BE2C (cell line): ENCODE data around the gene NXF1.
A peak's percentile ranks its signal among the peaks of the same experiment; 100 is the strongest.
"Not testable (repeated sequence)": the region's sequence is repeated elsewhere in the genome, so short reads cannot be mapped to it uniquely, and the experiment has no call there.

Experiments
- DNase-seq: peaks from one replicate; pipeline ENCODE4 v3.0.0-alpha.2; 2020
- H3K27me3 ChIP-seq: fragments of 250-450 bp; sonication (Bioruptor Pico); 2 replicates; pipeline ENCODE4 v1.5.1; 2020; ENCODE audit warnings: mild to moderate bottlenecking
- H3K36me3 ChIP-seq: fragments of 250-450 bp; sonication (Bioruptor Pico); 2 replicates; pipeline ENCODE4 v1.5.1; 2020; ENCODE audit warnings: mild to moderate bottlenecking
- H3K4me1 ChIP-seq: fragments of 250-450 bp; sonication (Bioruptor Pico); 2 replicates; pipeline ENCODE4 v1.5.1; 2020
- H3K4me3 ChIP-seq: 2 replicates; pipeline ENCODE4 v1.5.1; 2011; ENCODE audit warnings: low read depth, low read length
- H3K9me3 ChIP-seq: fragments of 250-450 bp; sonication (Bioruptor Pico); 2 replicates; pipeline ENCODE4 v1.5.1; 2020
- TF ChIP-seq, protein P1 (sequence below): IDR thresholded peaks from 2 replicates; pipeline ENCODE4 v1.5.1; 2012; ENCODE audit warnings: mild to moderate bottlenecking, low read depth, low read length

The NXF1 gene

DNA sequence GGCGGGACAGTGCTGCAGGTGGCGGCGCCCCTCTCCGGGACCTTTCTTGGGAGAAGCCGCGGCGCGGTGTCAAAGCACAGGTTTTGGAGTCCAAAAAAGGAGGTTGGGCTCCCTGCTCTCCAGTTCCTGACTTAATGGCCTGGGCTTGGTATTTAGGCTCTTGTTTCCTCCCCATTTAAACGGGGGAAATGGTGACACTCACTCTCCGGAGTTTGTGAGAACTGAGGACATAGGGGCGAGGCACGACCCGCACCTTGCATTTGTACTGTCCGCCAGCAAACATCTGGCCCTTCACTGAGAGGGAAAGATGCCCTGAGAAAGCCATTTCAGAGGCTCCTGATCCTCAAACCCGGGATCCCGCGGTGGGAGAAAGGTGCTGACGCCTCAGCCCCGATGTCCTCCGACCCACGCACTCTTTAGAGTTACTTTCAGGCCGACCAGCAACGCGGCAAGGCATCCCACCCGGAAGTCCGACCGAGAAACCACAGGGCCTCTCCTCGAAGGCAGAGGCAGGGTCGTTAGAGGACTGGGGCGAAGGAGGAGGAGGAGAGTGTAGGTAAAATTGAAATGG is 37.0 kb upstream of the NXF1 start:
- Histone ChIP-seq H3K4me3 (peak overlapping the region; percentile 48), H3K36me3 (no peaks in the 10 kb centered on the region), H3K27me3 (no peaks in the 10 kb centered on the region), H3K4me1 (no peaks in the 10 kb centered on the region), H3K9me3 (no peaks in the 10 kb centered on the region)
- peak; percentile 19 for DNase-seq
- TF ChIP-seq, protein P1, sequence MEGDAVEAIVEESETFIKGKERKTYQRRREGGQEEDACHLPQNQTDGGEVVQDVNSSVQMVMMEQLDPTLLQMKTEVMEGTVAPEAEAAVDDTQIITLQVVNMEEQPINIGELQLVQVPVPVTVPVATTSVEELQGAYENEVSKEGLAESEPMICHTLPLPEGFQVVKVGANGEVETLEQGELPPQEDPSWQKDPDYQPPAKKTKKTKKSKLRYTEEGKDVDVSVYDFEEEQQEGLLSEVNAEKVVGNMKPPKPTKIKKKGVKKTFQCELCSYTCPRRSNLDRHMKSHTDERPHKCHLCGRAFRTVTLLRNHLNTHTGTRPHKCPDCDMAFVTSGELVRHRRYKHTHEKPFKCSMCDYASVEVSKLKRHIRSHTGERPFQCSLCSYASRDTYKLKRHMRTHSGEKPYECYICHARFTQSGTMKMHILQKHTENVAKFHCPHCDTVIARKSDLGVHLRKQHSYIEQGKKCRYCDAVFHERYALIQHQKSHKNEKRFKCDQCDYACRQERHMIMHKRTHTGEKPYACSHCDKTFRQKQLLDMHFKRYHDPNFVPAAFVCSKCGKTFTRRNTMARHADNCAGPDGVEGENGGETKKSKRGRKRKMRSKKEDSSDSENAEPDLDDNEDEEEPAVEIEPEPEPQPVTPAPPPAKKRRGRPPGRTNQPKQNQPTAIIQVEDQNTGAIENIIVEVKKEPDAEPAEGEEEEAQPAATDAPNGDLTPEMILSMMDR = no peak

DNA sequence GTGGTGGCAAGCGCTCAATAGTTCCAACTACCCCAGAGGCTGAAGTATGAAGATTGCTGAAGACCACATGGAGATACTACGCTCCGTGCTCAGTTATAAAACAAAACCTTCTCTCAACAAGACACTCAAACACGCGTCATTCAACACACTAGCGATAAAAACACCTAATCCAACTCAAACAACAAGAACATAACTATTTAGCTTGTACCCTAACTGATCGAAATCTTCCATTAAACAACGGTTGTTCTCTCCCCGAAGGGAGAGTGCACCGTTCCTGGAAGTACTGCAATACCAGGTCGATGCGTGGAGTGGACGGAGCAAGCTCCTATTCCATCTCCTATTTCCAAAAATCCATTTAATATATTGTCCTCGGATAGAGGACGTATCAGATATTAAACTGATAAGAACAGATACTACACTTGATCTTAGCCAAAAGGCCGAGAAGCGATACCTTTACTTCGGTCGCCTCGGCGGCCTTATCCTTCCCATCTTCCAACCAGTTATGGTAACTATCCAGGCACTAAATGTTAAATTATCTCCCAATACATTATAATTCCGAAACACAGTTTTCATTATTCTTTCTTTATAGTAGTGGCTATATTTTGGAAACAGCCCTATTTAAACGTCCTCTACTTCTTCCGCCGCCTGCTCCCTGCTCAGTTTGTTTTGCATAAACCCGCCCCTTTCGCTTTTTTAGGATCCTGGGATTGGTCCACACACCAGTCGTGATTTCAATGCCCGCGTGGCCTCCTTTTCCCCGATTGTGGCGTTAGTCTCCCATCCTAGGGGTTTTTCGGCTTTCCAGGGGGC is 36.3 kb upstream of the NXF1 start:
- TF ChIP-seq, protein P1 = no peak
- Histone ChIP-seq H3K27me3 (no peaks in the 10 kb centered on the region), H3K4me1 (no peaks in the 10 kb centered on the region), H3K36me3 (peaks cover 3% of the 10 kb centered on the region; the same call in 1 of the 2 replicates), H3K9me3 (no peaks in the 10 kb centered on the region), H3K4me3 (peak overlapping the region; percentile 87)
- DNase-seq = peak; percentile 89

DNA sequence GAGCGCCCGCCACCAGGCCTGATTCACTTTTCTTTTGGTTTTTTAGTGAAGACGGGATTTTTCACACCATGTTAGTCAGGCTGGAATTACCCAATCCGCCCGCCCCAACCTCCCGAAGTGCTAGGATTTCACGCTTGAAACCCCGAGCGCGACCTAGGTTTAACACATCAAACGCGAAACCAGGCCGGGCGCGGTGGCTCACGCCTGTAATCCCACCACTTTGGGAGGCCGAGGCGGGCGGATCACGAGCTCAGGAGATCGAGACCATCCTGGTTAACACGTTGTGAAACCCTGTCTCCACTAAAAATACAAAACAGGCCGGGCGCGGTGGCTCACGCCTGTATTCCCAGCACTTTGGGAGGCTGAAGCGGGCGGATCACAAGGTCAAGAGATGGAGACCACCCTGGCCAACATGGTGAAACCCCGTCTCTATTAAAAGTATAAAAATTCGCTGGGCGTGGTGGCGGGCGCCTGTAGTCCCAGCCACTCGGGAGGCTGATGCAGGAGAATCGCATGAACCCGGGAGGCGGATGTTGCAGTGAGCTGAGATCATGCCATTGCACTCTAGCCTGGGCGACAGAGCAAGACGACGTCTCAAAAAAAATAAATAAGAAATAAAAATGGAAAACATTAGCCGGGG is 35.6 kb upstream of the NXF1 start:
- peak; percentile 60 for DNase-seq
- H3K4me3 ChIP-seq = peak overlapping the region; percentile 87
- not testable (repeated sequence) for H3K4me1 ChIP-seq, H3K9me3 ChIP-seq, H3K27me3 ChIP-seq, H3K36me3 ChIP-seq

DNA sequence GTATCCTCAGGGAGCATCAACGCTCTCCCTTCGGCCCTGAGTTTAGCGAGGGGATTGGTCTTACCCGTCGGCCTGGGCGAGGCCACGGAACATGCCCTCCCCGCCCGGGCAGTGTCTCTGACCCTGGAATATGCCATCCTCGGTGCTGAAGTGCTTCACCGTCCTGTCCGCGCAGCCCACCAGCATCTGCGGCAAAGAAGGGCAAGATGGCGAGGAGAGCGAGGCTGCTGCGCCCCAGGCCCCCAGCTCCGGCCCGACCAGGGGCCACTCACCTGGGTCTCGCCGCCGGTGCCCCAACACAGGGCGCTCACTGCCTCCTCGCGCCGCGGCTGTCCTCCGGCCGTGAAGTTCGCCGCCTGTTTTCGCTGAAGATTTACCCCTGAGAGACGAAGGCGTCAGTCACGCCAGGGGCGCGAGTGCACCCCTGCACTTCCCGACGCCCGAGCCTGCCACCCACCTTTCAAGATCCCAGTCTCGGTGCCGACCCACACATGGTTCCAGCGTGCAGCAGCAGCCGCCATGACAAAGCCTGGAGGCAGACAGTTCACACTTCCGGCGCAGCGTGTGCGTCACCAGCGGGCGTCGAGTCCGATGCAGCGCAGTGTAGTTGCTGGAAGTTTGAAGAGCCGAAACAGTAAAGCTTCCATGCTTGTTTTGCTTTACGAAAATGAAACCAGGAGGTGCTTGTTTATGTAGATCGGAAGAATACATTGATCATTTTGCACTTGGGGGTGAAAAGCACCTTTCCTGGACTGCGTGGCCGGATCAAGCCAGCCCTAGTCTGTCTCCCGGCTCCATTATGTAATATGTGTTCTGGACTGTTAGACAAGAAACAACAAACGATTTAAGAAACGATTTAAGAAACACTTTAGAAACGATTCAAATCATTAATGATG is 34.1 kb upstream of the NXF1 start, which contains the start of gene WDR74:
WDR74 (minus strand) TSS at position 541 of the 896 bp plus-strand sequence; CDS start at position 521, 20 bp downstream.
- peaks cover 21% of the 10 kb centered on the region for H3K36me3 ChIP-seq
- TF ChIP-seq, protein P1 = no peak
- DNase-seq = peak; percentile 81
- no peaks in the 10 kb centered on the region for H3K9me3 ChIP-seq
- H3K4me1 ChIP-seq = no peaks in the 10 kb centered on the region
- peak within 1 kb of the TSS; percentile 87 for H3K4me3 ChIP-seq
- no peaks in the 10 kb centered on the region for H3K27me3 ChIP-seq

DNA sequence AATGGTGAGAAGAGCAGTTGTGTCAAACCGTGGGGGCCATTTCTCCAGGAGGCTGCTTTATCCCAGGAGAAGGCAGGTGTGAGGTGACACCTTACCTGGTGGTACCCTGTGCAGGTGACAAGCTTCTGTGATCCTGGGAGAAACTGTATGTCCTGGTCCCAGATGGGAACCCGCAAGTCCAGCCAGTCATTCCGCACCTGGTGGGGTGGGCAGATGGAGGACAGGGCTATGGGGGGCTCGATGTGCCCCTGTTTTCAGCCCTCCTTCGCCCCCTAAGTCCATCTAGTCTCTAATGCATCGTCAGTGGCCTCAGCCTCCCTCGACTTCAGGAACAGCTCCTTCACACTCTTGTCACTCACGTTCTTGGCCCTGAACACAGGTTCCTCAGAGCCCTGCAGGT is 30.1 kb upstream of the NXF1 start:
- Histone ChIP-seq H3K4me3 (no peak overlapping the region), H3K36me3 (peaks cover 21% of the 10 kb centered on the region), H3K4me1 (no peaks in the 10 kb centered on the region), H3K27me3 (no peaks in the 10 kb centered on the region), H3K9me3 (no peaks in the 10 kb centered on the region)
- TF ChIP-seq, protein P1 = no peak
- no peak for DNase-seq
